Activated CD8-positive, alpha-beta T cell treated with anti-CD3 and anti-CD28 coated beads for 36 hours (primary cell): ENCODE data around the gene PCGF3. TPM values are rescaled to one million over a fixed set of nuclear protein-coding genes. Genes with fewer than 3 reads are reported as not detected.

Source experiments
- ATAC-seq: fragments of 200-7000 bp; cut with Tn5 transposase; one replicate; pipeline ENCODE4 v1.10.0; 2021; ENCODE audit warnings: mild to moderate bottlenecking, moderate library complexity
- CTCF ChIA-PET: fragments of 350-600 bp; sonication (Branson Sonifier 250); formaldehyde crosslinking; loops from one replicate; lab custom pipeline; 2021; ENCODE audit warnings: antibody characterized with exemption; lab: Charles Lee
- POLR2A ChIA-PET: fragments of 350-600 bp; sonication (Branson Sonifier 250); formaldehyde crosslinking; loops from one replicate; lab custom pipeline; 2021; ENCODE audit warnings: antibody characterized with exemption; lab: Charles Lee
- DNase-seq: peaks from one replicate; pipeline ENCODE4 v3.0.0-alpha.2; 2020
- H3K27ac Mint-ChIP-seq: one replicate; pipeline ENCODE4 v1.8.0; 2021; ENCODE audit warnings: mild to moderate bottlenecking, mixed read lengths
- H3K27me3 Mint-ChIP-seq: one replicate; pipeline ENCODE4 v1.8.0; 2021; ENCODE audit warnings: mixed read lengths
- H3K36me3 Mint-ChIP-seq: one replicate; pipeline ENCODE4 v1.8.0; 2021; ENCODE audit warnings: low read depth, mixed read lengths
- H3K4me1 Mint-ChIP-seq: one replicate; pipeline ENCODE4 v1.8.0; 2021; ENCODE audit warnings: low read depth, mixed read lengths
- H3K4me3 Mint-ChIP-seq: one replicate; pipeline ENCODE4 v1.8.0; 2021; ENCODE audit warnings: mild to moderate bottlenecking, moderate library complexity, mixed read lengths
- H3K9me3 Mint-ChIP-seq: one replicate; pipeline ENCODE4 v1.8.0; 2021; ENCODE audit warnings: mixed read lengths
- intact Hi-C: fragments of 100-400 bp; cut with micrococcal nuclease; formaldehyde crosslinking; loops from one replicate; pipeline ENCODE4 v1.10.0; 2022
- total RNA-seq, 2 experiments: library from RNA; stranded (reverse); gene quantifications; one replicate each; pipeline ENCODE4 v1.2.3, GENCODE V29; 2021
- TF ChIP-seq, protein P1 (sequence below): fragments of 200-600 bp; IDR thresholded peaks from one replicate; pipeline ENCODE4 v1.8.0; 2022; ENCODE audit warnings: antibody characterized with exemption, mild to moderate bottlenecking

Gene PCGF3
- total RNA-seq, 2 experiments from 2014 or later = 23.9 to 25.6 TPM

DNA sequence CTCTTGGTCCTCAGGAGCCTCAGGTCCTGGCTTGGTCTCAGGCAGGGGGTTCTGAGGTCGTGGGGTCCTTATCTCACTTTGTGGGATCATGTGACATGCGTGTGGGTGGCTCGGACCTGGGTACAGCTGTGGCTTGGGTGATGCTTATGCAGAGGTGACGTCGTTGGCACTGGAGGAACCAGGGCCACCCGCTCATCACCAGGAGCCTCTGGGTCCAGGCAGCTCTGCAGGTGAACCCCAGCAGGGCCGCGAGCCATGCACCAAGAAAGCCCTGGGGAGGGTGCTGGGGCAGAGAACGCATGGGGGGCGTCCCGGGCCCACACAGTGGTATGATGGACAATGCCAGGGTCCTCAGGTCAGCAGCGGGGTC, 40.3 kb upstream of the PCGF3 start:
- POLR2A ChIA-PET = interaction anchor here (4.6 kb wide), 1 partner anchor 8 kb away, joined by 34 read pairs; the partner anchor contains the start of genes ATP5ME and MYL5

DNA sequence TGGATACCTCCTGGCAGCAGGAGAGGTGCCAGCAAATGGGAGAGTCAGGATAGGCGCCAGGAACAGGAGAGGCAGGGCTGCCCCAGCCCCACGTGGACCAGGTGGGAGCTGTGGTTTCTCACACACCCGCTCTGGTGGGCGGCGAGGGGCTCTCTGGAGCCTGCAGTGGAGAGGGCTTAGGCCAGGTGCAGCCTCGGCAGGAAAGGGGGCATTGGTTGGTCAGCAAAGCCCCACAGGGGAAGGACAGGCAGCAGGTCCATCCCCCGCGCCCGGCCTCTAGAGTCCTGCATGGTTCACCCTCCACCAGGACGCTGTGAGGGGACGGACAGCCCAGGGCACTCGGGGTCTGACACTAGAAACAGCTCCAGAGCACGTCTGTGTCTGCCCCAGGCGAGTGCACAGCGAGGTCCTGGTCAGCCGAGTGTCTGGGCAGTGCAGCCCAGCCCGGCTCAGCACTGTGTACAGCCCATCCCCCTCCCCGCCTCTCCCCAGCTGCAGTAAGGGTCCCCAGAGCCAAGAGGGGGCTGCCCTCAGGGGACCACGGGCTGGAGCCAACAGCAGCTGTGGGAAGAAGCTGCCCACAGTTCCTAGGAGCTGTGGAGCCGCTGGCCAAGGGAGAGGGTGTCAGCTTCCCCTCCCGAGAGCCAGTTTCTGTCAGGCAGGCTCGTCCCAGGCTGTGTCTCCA, 39.7 kb upstream of the PCGF3 start:
- H3K9me3 Mint-ChIP-seq = no peaks in the 10 kb centered on the region
- ATAC-seq = no peak
- TF ChIP-seq, protein P1, sequence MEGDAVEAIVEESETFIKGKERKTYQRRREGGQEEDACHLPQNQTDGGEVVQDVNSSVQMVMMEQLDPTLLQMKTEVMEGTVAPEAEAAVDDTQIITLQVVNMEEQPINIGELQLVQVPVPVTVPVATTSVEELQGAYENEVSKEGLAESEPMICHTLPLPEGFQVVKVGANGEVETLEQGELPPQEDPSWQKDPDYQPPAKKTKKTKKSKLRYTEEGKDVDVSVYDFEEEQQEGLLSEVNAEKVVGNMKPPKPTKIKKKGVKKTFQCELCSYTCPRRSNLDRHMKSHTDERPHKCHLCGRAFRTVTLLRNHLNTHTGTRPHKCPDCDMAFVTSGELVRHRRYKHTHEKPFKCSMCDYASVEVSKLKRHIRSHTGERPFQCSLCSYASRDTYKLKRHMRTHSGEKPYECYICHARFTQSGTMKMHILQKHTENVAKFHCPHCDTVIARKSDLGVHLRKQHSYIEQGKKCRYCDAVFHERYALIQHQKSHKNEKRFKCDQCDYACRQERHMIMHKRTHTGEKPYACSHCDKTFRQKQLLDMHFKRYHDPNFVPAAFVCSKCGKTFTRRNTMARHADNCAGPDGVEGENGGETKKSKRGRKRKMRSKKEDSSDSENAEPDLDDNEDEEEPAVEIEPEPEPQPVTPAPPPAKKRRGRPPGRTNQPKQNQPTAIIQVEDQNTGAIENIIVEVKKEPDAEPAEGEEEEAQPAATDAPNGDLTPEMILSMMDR = no peak
- CTCF ChIA-PET = interaction anchor here (0.8 to 3.2 kb wide), 2 partner anchors 8 to 63 kb away, joined by 3 to 7 read pairs; partner anchors contain the start of genes ATP5ME and MYL5
- POLR2A ChIA-PET = interaction anchor here (4.6 kb wide), 1 partner anchor 8 kb away, joined by 34 read pairs; the partner anchor contains the start of genes ATP5ME and MYL5
- H3K4me1 Mint-ChIP-seq = peaks cover 21% of the 10 kb centered on the region
- no peak overlapping the region for H3K27ac Mint-ChIP-seq
- DNase-seq = no peak
- H3K36me3 Mint-ChIP-seq = peaks cover 7% of the 10 kb centered on the region
- no peaks in the 10 kb centered on the region for H3K27me3 Mint-ChIP-seq
- no peak overlapping the region for H3K4me3 Mint-ChIP-seq
- intact Hi-C loops = no loop called here

More for the DNA sequence above, 40.3 kb upstream of the PCGF3 start:
- peak overlapping the region; percentile 81 for H3K4me3 Mint-ChIP-seq
- peaks cover 21% of the 10 kb centered on the region for H3K4me1 Mint-ChIP-seq
- TF ChIP-seq, protein P1 = no peak
- H3K27ac Mint-ChIP-seq = no peak overlapping the region
- no peak for ATAC-seq
- DNase-seq = no peak
- no peaks in the 10 kb centered on the region for H3K27me3 Mint-ChIP-seq
- intact Hi-C loops = no loop called here
- CTCF ChIA-PET = interaction anchor here (1.0 to 3.2 kb wide), 2 partner anchors 13 to 62 kb away, joined by 3 to 7 read pairs; no protein-coding TSS in a partner anchor
- peaks cover 3% of the 10 kb centered on the region for H3K36me3 Mint-ChIP-seq
- no peaks in the 10 kb centered on the region for H3K9me3 Mint-ChIP-seq

DNA sequence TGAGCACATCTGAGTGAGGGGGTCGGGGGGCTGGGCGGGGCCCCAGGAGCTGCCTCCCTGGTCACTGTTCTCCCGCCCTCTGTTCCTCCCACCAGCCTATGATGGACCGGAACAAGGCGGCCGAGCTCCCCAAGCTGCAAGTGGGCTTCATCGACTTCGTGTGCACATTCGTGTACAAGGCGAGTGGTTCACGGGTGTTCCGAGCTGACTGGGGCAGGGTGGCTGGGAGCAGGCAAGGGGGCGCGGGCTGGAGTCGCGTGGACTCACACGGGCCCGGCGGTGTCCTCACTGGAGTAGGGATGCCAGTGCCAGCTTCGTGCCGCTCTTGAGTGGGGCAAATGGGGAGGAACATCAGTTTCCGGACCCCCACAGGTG, 39.2 kb upstream of the PCGF3 start:
- intact Hi-C loops = no loop called here
- H3K4me3 Mint-ChIP-seq = no peak overlapping the region
- H3K4me1 Mint-ChIP-seq = peaks cover 21% of the 10 kb centered on the region
- H3K36me3 Mint-ChIP-seq = peaks cover 12% of the 10 kb centered on the region
- TF ChIP-seq, protein P1 = no peak
- no peaks in the 10 kb centered on the region for H3K9me3 Mint-ChIP-seq
- DNase-seq (no peak), ATAC-seq (no peak)
- no peaks in the 10 kb centered on the region for H3K27me3 Mint-ChIP-seq
- H3K27ac Mint-ChIP-seq = no peak overlapping the region
- POLR2A ChIA-PET = interaction anchor here (4.6 kb wide), 1 partner anchor 7 kb away, joined by 34 read pairs; the partner anchor contains the start of genes ATP5ME and MYL5
- CTCF ChIA-PET = interaction anchor here (0.8 to 3.2 kb wide), 2 partner anchors 8 to 63 kb away, joined by 3 to 7 read pairs; partner anchors contain the start of genes ATP5ME and MYL5

DNA sequence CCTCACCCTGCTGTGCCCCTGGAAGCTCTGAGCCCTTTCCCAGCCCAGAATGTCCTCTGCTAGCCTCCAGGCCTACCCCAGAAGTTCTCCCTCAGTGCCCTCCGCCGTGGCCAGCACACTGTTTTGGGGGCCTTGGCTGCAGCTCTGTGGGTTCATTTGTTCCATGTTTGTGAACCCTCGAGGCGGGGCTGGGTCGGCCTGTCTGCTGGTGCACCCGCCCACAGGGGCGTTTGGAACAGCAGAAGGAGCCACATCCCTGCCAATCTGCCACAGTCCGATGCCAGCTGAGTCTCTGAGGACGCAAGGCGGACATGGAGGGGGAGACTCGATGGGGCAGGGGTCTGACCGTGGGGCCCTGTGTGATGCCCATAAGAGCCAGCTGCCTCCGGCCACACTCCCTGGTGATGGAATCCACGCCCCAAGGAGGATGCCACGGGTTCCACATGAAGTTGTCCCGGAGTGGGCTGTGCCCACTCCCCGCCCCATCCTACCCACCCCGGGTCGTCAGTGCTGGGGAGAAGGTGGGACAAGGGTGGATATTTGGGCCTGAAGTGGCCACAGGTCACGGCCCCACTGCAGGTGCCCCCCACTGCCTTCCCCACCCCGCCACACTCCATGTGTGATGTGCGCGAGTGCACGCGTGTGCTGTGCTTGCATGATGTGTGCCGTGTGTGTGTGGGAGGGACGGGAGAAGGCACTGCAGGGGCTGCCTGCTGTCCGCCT, 38.6 kb upstream of the PCGF3 start:
- no peak overlapping the region for H3K4me3 Mint-ChIP-seq
- ATAC-seq (no peak), DNase-seq (no peak)
- intact Hi-C loops = no loop called here
- POLR2A ChIA-PET = no interaction called here
- H3K27ac Mint-ChIP-seq = no peak overlapping the region
- no peaks in the 10 kb centered on the region for H3K27me3 Mint-ChIP-seq
- CTCF ChIA-PET = interaction anchor here (3.2 kb wide), 1 partner anchor 64 kb away, joined by 7 read pairs; no protein-coding TSS in a partner anchor
- H3K36me3 Mint-ChIP-seq = peaks cover 17% of the 10 kb centered on the region
- H3K4me1 Mint-ChIP-seq = peaks cover 21% of the 10 kb centered on the region
- no peaks in the 10 kb centered on the region for H3K9me3 Mint-ChIP-seq
- TF ChIP-seq, protein P1 = no peak
